Activated CD4-positive, alpha-beta memory T cell treated with anti-CD3 and anti-CD28 coated beads, Interleukin-2, amount 10 ng/mL, durations not matched to agents 7 days and 5 days (primary cell): ENCODE data around the gene CCDC27. TPM values are rescaled to one million over a fixed set of nuclear protein-coding genes. Genes with fewer than 3 reads are reported as not detected.

Experiments used
- CTCF ChIA-PET: fragments of 350-600 bp; sonication (Branson Sonifier 250); formaldehyde crosslinking; loops from one replicate; lab custom pipeline; 2021; ENCODE audit warnings: antibody characterized with exemption, inconsistent platforms; lab: Charles Lee
- POLR2A ChIA-PET: fragments of 350-600 bp; sonication (Branson Sonifier 250); formaldehyde crosslinking; loops from one replicate; lab custom pipeline; 2021; ENCODE audit warnings: antibody characterized with exemption; lab: Charles Lee
- DNase-seq: peaks from one replicate; pipeline ENCODE4 v3.0.0-alpha.2; 2020
- H3K27ac Mint-ChIP-seq: one replicate; pipeline ENCODE4 v1.8.0; 2021; ENCODE audit warnings: mild to moderate bottlenecking, mixed read lengths
- H3K27me3 Mint-ChIP-seq: one replicate; pipeline ENCODE4 v1.8.0; 2021; ENCODE audit warnings: mixed read lengths
- H3K36me3 Mint-ChIP-seq: one replicate; pipeline ENCODE4 v1.8.0; 2021; ENCODE audit warnings: low read depth, mixed read lengths
- H3K4me1 Mint-ChIP-seq: one replicate; pipeline ENCODE4 v1.8.0; 2021; ENCODE audit warnings: mixed read lengths
- H3K4me3 Mint-ChIP-seq: one replicate; pipeline ENCODE4 v1.8.0; 2021; ENCODE audit warnings: mild to moderate bottlenecking, mixed read lengths
- H3K9me3 Mint-ChIP-seq: one replicate; pipeline ENCODE4 v1.8.0; 2021; ENCODE audit warnings: mixed read lengths
- total RNA-seq, 2 experiments: library from RNA; stranded (reverse); gene quantifications; one replicate each; pipeline ENCODE4 v1.2.3, GENCODE V29; 2021

The CCDC27 gene
- total RNA-seq, 2 experiments from 2014 or later, result not detected

DNA sequence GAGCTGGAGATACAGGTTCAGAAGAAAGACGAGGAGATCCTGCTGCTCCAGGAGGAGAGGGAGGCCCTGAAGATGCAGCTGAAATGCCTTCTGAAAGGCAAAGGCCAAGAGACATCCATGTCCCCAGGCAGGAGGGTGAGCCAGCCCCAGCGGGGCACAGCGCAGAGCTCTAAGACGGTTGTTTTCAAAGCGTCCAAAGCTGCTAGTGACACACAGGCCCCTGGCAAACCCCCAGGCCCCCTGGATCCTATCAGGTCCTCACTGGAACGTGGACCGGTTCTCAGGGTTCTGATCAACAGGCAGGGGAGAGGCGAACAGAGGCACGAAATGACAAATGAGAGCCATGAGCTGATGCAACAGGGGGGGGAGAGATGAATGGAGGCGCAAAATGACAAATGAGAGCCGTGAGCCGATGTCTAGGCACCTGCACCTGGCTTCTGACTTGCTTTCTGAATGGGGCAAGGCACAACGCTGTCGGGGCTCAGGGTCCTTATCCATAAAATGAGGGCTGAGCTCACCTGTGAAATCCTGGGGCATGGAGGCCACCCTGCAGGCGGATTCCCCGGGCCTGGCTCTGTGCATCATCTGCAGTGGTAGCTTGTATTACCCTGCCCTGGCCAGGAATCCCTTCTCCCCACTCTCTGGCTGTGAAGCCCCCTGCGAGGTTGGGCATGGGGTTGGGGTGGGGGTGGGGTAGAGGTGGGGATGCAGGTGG, 9.2 kb downstream of the CCDC27 start:
- Mint-ChIP-seq H3K4me3 (no peak overlapping the region), H3K9me3 (no peaks in the 10 kb centered on the region), H3K4me1 (no peaks in the 10 kb centered on the region), H3K27me3 (peaks cover 3% of the 10 kb centered on the region), H3K36me3 (no peaks in the 10 kb centered on the region), H3K27ac (no peak overlapping the region)
- CTCF ChIA-PET, result no interaction called here
- no peak for DNase-seq
- POLR2A ChIA-PET, result no interaction called here

DNA sequence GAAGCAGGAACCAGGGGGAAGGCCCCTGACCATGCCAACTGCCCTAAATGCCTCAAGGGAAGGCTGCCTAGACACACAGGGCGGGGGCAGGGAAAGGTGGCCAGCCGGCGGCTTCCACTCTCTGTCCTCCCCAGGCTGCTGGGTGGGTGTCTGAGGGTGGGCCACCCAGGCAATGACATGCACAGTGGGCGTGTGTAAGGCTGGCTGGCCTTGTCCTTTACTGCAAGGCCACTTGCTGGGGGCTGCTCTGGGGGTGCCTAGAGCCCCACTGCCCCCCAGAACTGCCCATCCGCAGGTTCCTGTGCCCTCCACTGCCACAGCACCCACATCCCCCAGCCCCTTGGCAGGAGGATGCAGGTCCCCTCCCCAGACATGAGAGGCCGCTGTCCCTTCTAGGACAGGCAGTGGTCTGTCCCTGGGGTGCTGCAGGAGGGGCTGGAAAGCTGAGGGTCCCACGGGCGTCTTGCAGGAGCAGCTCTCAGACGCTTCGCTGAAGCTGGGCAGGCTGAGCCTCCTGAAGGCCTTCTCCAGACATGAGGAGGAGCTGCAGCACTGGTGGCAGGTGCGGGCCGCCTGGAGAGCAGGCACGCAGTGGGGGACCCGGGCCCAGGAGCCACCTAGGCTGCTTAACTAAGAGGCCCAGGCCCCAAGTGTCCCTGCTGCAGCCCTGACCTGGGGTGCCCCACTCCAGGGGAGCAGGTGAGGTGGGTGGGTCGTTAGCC, 10.1 kb downstream of the CCDC27 start:
- Mint-ChIP-seq H3K27me3 (peaks cover 3% of the 10 kb centered on the region), H3K27ac (no peak overlapping the region), H3K9me3 (no peaks in the 10 kb centered on the region), H3K36me3 (no peaks in the 10 kb centered on the region), H3K4me3 (no peak overlapping the region), H3K4me1 (no peaks in the 10 kb centered on the region)
- DNase-seq, result no peak
- CTCF ChIA-PET, result no interaction called here
- POLR2A ChIA-PET, result no interaction called here

DNA sequence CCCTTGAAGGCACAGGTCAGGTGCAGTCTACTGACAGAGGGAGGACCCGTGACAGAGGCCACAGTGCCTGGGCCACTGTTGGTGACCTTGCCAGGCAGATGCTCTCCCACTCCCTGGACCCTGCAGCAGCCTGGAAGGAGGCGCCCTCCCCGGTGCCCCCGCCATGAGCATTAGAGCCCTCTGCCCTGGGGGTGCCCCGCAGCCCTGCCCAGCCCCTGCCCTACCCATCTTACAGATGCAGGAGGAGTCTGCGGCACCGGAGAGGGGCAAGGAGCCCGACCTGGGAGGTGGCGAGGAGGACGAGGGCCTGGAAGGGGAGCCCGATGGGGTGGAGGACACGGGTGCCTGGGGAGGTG, 10.6 kb downstream of the CCDC27 start:
- H3K9me3 Mint-ChIP-seq, result no peaks in the 10 kb centered on the region
- POLR2A ChIA-PET, result no interaction called here
- H3K27ac Mint-ChIP-seq, result no peak overlapping the region
- no peaks in the 10 kb centered on the region for H3K36me3 Mint-ChIP-seq
- CTCF ChIA-PET, result no interaction called here
- DNase-seq, result no peak
- H3K4me3 Mint-ChIP-seq, result no peak overlapping the region
- peaks cover 3% of the 10 kb centered on the region for H3K27me3 Mint-ChIP-seq
- H3K4me1 Mint-ChIP-seq, result no peaks in the 10 kb centered on the region

DNA sequence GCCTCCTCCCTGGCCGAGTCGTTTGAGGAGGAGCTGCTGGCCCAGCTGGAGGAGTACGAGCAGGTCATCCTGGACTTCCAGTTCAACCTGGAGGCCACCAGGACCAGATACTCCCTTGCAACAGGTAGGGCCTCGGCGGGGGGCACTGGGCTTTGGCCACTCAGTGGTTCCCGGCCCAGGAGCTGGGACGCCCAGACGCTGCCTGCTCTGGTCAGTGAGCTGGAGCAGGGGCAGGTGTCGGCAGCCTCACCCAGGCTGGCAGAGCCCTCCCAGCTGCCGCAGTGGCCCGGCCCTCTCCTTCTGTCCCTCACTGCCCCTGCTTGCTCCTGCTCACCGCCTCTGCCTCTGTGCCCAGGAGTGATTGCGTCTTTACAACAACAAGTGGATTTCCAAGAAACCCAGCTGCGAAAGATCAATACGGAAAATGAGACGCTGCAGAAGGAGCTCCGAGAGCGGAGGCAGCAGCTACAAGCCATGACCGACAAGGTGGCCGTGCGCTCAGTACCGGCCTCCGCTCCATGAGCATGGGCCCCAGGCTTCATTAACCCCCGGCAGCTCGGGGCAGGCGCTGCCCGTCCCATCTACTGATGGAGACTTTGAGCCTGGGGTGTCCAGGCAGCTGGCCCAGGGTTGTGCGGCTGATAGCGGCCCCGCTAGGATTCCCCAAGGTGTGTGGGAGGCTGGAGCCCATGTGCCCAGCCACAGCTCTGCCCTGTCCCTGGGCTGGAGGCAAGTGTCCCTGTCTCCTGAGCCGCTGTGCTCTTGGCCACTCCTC, 11.3 kb downstream of the CCDC27 start:
- ChIA-PET POLR2A (no interaction called here), CTCF (no interaction called here)
- H3K27ac Mint-ChIP-seq, result no peak overlapping the region
- H3K4me1 Mint-ChIP-seq, result no peaks in the 10 kb centered on the region
- H3K9me3 Mint-ChIP-seq, result no peaks in the 10 kb centered on the region
- H3K4me3 Mint-ChIP-seq, result no peak overlapping the region
- H3K36me3 Mint-ChIP-seq, result no peaks in the 10 kb centered on the region
- peaks cover 3% of the 10 kb centered on the region for H3K27me3 Mint-ChIP-seq
- DNase-seq, result no peak

DNA sequence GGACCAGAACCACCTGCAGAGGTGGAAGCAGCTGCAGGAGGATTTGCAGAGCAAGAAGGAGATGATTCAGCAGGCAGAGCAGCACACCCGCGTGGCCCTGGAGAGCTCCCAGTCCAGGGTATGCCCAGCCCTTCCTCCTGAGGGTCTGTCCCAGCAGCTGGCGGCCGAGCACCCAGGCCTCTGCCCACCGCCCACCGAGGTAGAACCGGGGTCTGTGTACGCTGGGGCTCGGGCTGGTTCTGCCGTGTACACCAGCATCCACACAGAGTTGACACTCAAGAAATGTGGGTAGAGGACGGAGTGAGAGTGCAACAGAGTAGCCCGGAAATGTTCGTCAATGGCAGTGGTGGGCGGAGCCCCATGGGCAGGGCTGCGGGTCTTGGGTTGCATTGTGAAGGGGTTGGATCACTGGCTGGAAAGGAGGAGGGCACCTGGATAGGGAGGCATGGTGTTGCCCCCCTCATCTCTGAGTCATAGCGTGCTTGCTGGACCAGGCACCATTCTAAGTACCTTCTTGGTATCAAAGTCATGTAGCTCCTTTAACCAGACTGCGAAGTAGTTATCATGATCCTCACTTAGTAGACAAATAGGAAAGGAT, 15.2 kb downstream of the CCDC27 start:
- no peaks in the 10 kb centered on the region for H3K9me3 Mint-ChIP-seq
- no peak overlapping the region for H3K4me3 Mint-ChIP-seq
- H3K27me3 Mint-ChIP-seq, result no peaks in the 10 kb centered on the region
- H3K27ac Mint-ChIP-seq, result no peak overlapping the region
- ChIA-PET CTCF (interaction anchor here (0.8 kb wide), 1 partner anchor 9 kb away, joined by 3 read pairs; no protein-coding TSS in a partner anchor), POLR2A (interaction anchor here (1.3 kb wide), 1 partner anchor 10 kb away, joined by 3 read pairs; no protein-coding TSS in a partner anchor)
- H3K36me3 Mint-ChIP-seq, result no peaks in the 10 kb centered on the region
- no peaks in the 10 kb centered on the region for H3K4me1 Mint-ChIP-seq
- DNase-seq, result no peak

DNA sequence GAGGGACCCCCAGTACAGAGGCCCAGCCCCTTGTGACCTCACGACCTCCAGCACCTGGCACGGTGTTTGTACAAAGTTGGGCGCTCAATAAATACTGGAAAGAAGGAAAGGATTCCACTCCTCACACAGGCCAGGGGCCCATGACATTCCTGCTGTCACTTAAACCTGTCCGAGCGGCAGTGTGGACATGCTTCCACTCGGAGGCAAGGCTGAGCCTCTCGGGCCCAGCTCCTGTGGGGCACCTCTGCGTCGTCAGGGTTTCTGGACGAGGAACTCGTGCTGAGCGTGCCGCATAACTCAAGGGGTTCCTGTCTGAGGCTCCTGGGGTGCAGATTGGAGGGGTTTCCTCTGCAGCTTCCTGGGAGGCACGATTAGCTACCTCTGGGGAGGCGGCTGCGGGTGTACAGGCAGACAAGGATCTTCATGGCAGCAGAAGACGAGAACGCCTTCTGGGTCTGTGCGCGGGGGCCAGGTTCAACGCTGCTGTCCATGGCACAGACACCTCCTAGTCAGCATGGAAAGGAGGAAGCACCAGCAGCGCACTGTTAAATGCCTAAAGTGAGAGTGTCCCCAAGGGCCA, 16.7 kb downstream of the CCDC27 start:
- ChIA-PET POLR2A (interaction anchor here (1.3 kb wide), 1 partner anchor 12 kb away, joined by 3 read pairs; no protein-coding TSS in a partner anchor), CTCF (no interaction called here)

DNA sequence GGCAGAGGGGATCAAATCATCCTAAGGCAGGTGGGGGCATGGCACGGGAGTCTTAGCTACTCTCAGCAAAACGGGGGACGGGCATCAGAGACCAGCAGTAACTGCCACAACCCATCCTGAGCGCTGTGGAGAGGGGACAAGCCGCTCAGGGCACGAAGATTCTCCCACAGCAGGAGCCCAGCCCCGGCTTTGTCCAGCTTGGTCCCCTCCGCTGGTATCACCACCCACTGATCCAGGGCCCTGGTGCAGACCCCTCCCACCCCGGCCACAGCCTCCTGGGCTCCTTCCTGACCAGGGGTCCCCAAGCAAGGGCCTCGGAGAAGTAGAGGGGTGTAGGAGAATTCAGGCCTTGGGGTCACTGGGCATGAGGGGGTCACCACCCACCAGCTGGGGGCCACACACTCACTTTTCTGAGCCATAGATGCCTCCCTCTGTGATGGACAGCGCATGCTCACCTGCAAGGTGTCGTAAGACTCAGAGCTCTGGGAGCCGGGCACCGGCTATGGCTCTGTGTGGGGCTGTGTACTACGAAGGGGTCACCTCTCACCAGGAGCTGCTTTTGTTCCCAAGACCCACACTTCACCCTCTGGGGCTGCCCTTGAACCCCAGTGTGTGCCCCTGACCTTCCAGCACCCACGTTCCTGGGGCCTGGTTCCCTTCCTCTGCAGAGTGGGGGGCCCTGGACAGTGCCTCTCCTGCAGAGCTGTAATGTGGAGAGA, 18.0 kb downstream of the CCDC27 start:
- Mint-ChIP-seq H3K27me3 (no peaks in the 10 kb centered on the region), H3K27ac (no peak overlapping the region), H3K4me1 (no peaks in the 10 kb centered on the region), H3K9me3 (no peaks in the 10 kb centered on the region), H3K4me3 (no peak overlapping the region), H3K36me3 (no peaks in the 10 kb centered on the region)
- DNase-seq, result no peak
- CTCF ChIA-PET, result interaction anchor here (0.7 to 1.2 kb wide), 2 partner anchors 46 to 87 kb away, joined by 3 read pairs; partner anchors contain the start of genes CEP104 and DFFB
- POLR2A ChIA-PET, result interaction anchor here (1.4 kb wide), 1 partner anchor 17 kb away, joined by 3 read pairs; no protein-coding TSS in a partner anchor

More for the DNA sequence above, 16.7 kb downstream of the CCDC27 start:
- no peak for DNase-seq
- no peaks in the 10 kb centered on the region for H3K36me3 Mint-ChIP-seq
- no peaks in the 10 kb centered on the region for H3K9me3 Mint-ChIP-seq
- no peak overlapping the region for H3K27ac Mint-ChIP-seq
- no peak overlapping the region for H3K4me3 Mint-ChIP-seq
- H3K27me3 Mint-ChIP-seq, result no peaks in the 10 kb centered on the region
- H3K4me1 Mint-ChIP-seq, result no peaks in the 10 kb centered on the region

DNA sequence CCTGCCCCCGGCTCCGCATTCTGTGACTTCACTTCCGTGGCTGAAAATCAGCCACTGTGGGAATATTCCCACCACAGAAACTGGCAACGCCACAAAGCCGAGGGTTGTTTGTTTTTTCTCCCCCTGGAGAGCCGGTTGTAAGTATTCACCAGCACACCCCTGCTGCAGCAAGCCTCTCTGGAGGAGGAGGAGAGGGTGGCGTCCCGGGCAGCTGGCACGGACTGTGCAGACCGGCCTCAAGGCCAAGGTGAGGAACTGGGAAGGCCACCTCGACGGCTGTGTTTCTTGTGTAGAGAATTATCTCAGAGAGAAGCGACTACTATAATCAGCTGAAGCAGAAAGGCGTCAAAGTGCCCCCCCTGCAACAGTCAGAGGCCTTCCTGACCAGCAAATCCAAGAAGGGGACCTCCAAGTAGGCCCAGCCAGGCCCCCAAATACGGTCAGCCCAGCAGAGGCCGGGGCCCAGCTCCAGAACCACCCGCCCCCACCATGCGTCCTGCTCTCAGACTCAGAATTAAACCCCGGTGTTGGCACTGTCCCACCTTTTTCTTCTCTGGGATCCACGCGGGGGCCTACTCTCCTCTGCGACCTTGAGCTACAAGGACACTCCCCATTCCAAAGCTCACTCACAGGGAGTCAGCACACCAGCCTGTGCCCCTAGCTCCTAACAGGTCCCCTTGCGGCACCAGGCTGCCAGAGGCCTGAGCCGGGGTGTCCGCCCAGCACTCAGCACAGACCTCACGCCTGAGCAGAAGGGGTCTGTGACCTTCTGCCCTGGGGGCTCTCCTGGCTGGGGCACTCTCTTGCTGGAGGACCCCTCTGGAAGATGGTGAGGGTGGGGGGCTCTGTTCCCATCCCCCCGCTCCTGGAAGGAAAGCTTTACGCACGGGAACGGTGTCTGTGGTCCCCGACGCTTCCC, 19.1 kb downstream of the CCDC27 start:
- POLR2A ChIA-PET, result no interaction called here
- Mint-ChIP-seq H3K27ac (no peak overlapping the region), H3K36me3 (no peaks in the 10 kb centered on the region), H3K27me3 (no peaks in the 10 kb centered on the region), H3K4me1 (peaks cover 3% of the 10 kb centered on the region), H3K4me3 (peak overlapping the region; percentile 37), H3K9me3 (no peaks in the 10 kb centered on the region)
- no peak for DNase-seq
- CTCF ChIA-PET, result no interaction called here

DNA sequence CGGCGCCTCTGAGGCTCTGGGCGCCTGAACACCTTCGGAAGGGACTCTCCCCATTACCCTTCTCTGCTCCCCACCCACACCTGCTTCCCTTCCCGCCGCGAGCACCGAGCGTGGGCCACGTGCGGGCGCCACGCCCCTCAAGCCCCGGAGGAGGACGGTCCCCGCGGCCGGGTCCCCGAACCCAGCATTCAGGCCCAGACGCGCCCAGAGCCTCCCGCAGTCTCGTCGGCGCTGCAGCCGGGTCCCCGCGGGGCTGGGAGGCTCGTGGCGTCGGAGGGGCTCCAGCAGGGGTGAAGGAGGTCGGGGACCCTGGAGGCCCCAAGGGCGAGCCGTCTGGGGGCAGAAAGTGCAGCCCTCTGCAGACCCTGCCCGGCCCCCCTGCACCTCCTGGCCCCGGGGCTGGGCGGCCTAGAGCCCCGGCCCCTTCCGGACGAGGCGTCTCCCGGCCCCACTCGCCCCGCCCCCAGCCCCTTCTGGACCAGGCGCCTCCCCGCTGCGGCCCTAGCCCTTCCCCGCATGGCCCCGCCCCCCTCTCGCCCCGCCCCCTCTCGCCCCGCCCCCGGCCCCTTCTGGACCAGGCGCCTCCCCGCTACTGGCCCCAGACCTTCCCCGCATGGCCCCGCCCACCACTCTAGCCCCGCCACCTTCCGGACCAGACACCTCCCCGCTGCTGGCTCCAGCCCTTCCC, 19.9 kb downstream of the CCDC27 start:
- peak; percentile 88 for DNase-seq
- POLR2A ChIA-PET, result no interaction called here
- Mint-ChIP-seq H3K4me3 (peak overlapping the region; percentile 37), H3K9me3 (no peaks in the 10 kb centered on the region), H3K4me1 (peaks cover 3% of the 10 kb centered on the region), H3K27me3 (no peaks in the 10 kb centered on the region), H3K27ac (no peak overlapping the region), H3K36me3 (no peaks in the 10 kb centered on the region)
- CTCF ChIA-PET, result no interaction called here

DNA sequence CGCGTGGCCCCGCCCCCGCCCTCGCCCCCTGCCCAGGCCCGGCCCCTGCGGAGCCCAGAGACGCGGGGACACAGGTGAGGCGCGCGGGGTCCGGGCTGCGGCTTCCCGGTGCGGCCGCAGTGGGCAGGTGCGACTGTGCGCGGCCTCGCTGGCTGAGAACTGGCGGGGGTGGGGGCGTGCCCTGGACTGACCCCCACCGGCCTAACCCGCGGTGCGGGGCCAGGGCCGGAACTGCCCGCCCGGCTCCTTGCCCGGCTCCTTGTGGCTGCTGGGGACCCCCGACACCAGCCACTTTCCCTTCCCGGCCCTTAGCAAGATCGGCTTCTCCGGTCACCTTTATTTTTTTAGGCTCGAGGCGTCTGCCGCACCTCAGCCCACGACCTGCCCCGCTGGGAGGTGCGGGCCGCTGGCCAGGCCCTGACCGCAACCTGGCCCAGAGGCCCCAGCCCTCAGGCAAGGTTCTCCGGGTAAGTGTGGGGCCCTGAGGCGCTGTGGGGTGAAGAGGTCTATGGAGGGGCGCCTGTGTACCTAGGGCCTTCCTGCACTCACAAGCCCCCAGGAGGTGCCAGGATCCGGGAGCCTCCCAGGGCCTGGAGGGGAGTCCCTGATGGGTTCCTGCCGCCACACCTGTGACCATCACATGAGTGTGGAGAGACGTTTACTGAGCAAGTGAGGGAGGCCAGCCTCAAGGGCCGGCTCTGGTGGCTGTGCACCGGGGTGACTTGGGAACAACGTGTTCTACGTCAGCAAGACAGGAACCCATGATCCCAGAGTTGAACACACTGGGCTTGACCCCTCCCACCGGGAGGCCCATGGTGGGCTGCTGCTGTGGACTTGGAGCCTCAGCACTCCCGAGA, 20.7 kb downstream of the CCDC27 start, which contains the start of gene SMIM1:
Gene SMIM1, plus strand, starts transcription at position 35 of the 857 bp plus-strand sequence. CDS start 2,625 bp downstream, outside the sequence.
- peaks cover 3% of the 10 kb centered on the region for H3K4me1 Mint-ChIP-seq
- no peak for DNase-seq
- H3K36me3 Mint-ChIP-seq, result no peaks in the 10 kb centered on the region
- no peak within 1 kb of the TSS for H3K27ac Mint-ChIP-seq
- no peaks in the 10 kb centered on the region for H3K9me3 Mint-ChIP-seq
- POLR2A ChIA-PET, result interaction anchor here (1.2 to 6.3 kb wide), 3 partner anchors 15 to 23 kb away, joined by 4 to 26 read pairs (median 4); partner anchors contain the start of gene LRRC47
- peak within 1 kb of the TSS; percentile 37 for H3K4me3 Mint-ChIP-seq
- CTCF ChIA-PET, result interaction anchor here (1.1 kb wide), 1 partner anchor 23 kb away, joined by 3 read pairs; the partner anchor contains the start of gene LRRC47
- H3K27me3 Mint-ChIP-seq, result no peaks in the 10 kb centered on the region
